Hepatocyte (in vitro differentiated cells): ENCODE measurements around the gene SETD6. TPM values are rescaled to one million over a fixed set of nuclear protein-coding genes. Genes with fewer than 3 reads are reported as not detected.

ENCODE experiments used
- DNase-seq: peaks from one replicate; pipeline ENCODE4 v3.0.0-alpha.2; 2016; ENCODE audit warnings: low spot score
- H2AFZ ChIP-seq: fragments of 200-600 bp; sonication (generic); 2 replicates; pipeline ENCODE4 v1.6.0; 2016; ENCODE audit warnings: antibody characterized with exemption, mild to moderate bottlenecking
- H3K27ac ChIP-seq: fragments of 200-600 bp; sonication (generic); 2 replicates; pipeline ENCODE4 v1.5.1; 2016; ENCODE audit warnings: mild to moderate bottlenecking
- H3K27me3 ChIP-seq: fragments of 200-600 bp; sonication (generic); 2 replicates; pipeline ENCODE4 v1.6.1; 2016
- H3K36me3 ChIP-seq: fragments of 200-600 bp; sonication (generic); replicated peaks from 2 replicates; pipeline ENCODE4 v1.5.1; 2016; ENCODE audit warnings: low read depth; ENCODE audit not compliant: insufficient read depth
- H3K4me1 ChIP-seq: fragments of 200-600 bp; sonication (generic); 2 replicates; pipeline ENCODE4 v1.5.1; 2016; ENCODE audit warnings: mild to moderate bottlenecking, moderate library complexity; ENCODE audit not compliant: insufficient read depth
- H3K4me2 ChIP-seq: fragments of 200-600 bp; sonication (generic); 2 replicates; pipeline ENCODE4 v1.6.0; 2016
- H3K4me3 ChIP-seq: fragments of 200-600 bp; sonication (generic); 2 replicates; pipeline ENCODE4 v1.5.1; 2016; ENCODE audit warnings: mild to moderate bottlenecking
- H3K79me2 ChIP-seq: fragments of 200-600 bp; sonication (generic); 2 replicates; pipeline ENCODE4 v1.6.0; 2017; ENCODE audit warnings: mild to moderate bottlenecking
- H3K9me2 ChIP-seq: fragments of 200-600 bp; sonication (generic); replicated peaks from 2 replicates; pipeline ENCODE4 v1.6.0; 2017; ENCODE audit warnings: mild to moderate bottlenecking; ENCODE audit not compliant: insufficient read depth
- H3K9me3 ChIP-seq: fragments of 200-600 bp; sonication (generic); 2 replicates; pipeline ENCODE4 v1.5.1; 2016; ENCODE audit warnings: low read depth, mild to moderate bottlenecking
- H4K20me1 ChIP-seq: fragments of 200-600 bp; sonication (generic); 2 replicates; pipeline ENCODE4 v1.6.0; 2016; ENCODE audit warnings: mild to moderate bottlenecking; ENCODE audit not compliant: insufficient read depth, poor library complexity, severe bottlenecking
- CTCF ChIP-seq: fragments of 200-600 bp; sonication (generic); IDR thresholded peaks from 2 replicates; pipeline ENCODE4 v1.5.1; 2016; ENCODE audit warnings: antibody characterized with exemption, mild to moderate bottlenecking; ENCODE audit not compliant: poor library complexity
- EZH2 ChIP-seq: fragments of 200-600 bp; sonication (generic); IDR thresholded peaks from 2 replicates; pipeline ENCODE4 v1.6.1; 2016; ENCODE audit warnings: antibody characterized with exemption, mild to moderate bottlenecking, borderline replicate concordance
- EZH2phosphoT487 ChIP-seq: fragments of 200-600 bp; sonication (generic); IDR thresholded peaks from one replicate; pipeline ENCODE4 v1.6.1; 2018; ENCODE audit warnings: antibody characterized with exemption, mild to moderate bottlenecking, low read depth, moderate library complexity; ENCODE audit not compliant: unreplicated experiment, severe bottlenecking
- WGBS: methylation state at CpG from one replicate; pipeline ENCODE4 v1.1.6; 2016; ENCODE audit warnings: low lambda C conversion rate; ENCODE audit errors: missing lambda C conversion rate; 5-methylcytosine and 5-hydroxymethylcytosine counted together
- polyA plus RNA-seq: library from polyadenylated mRNA; unstranded; fragments of >200 nt; fragmentation: Nextera tagmentation; extraction: Ambion mirVana; gene quantifications from 2 replicates; pipeline ENCODE4 v1.2.1, GENCODE V29; 2016
- total RNA-seq: library from RNA; depleted of rRNA; stranded (reverse); fragments of >200 nt; gene quantifications from 2 replicates; pipeline ENCODE4 v1.2.3, GENCODE V29; 2014

Gene SETD6
- total and polyA plus RNA-seq, 2 experiments from 2014 or later: 9.7 to 11.4 TPM

- H4K20me1 ChIP-seq: no peaks in the 10 kb centered on the region
These were observed 7.9 kb upstream of the SETD6 start for GRCh38 chr16:58507195-58507962.

GRCh38 chr16:58507963-58508670 lies 7.2 kb upstream of the SETD6 start:
- DNase-seq: no peak
- no peaks in the 10 kb centered on the region for H3K9me2 ChIP-seq
- no peaks in the 10 kb centered on the region for H3K27me3 ChIP-seq
- 94% methylated on average over 14 of the region's 14 CpGs for WGBS
- H3K4me2 ChIP-seq: no peak overlapping the region
- no peak overlapping the region for H2AFZ ChIP-seq
- H3K36me3 ChIP-seq: no peaks in the 10 kb centered on the region
- no peaks in the 10 kb centered on the region for H3K4me1 ChIP-seq
- TF ChIP-seq EZH2: no peak
- TF ChIP-seq EZH2phosphoT487: no peak
- no peak for TF ChIP-seq CTCF
- H3K4me3 ChIP-seq: no peak overlapping the region
- no peaks in the 10 kb centered on the region for H4K20me1 ChIP-seq
- no peak overlapping the region for H3K27ac ChIP-seq
- H3K9me3 ChIP-seq: no peaks in the 10 kb centered on the region
- no peaks in the 10 kb centered on the region for H3K79me2 ChIP-seq

More at GRCh38 chr16:58507195-58507962, 7.9 kb upstream of the SETD6 start:
- TF ChIP-seq CTCF (no peak), EZH2 (no peak), EZH2phosphoT487 (no peak)
- H3K9me3 ChIP-seq: no peaks in the 10 kb centered on the region
- no peaks in the 10 kb centered on the region for H3K36me3 ChIP-seq
- no peaks in the 10 kb centered on the region for H3K79me2 ChIP-seq
- no peak for DNase-seq
- no peaks in the 10 kb centered on the region for H3K9me2 ChIP-seq
- no peak overlapping the region for H3K4me2 ChIP-seq
- H2AFZ ChIP-seq: no peak overlapping the region
- 83% methylated on average over 15 of the region's 15 CpGs for WGBS
- no peaks in the 10 kb centered on the region for H3K4me1 ChIP-seq
- H3K27ac ChIP-seq: no peak overlapping the region
- H3K27me3 ChIP-seq: no peaks in the 10 kb centered on the region
- H3K4me3 ChIP-seq: no peak overlapping the region

- H3K4me2 ChIP-seq: no peak overlapping the region
- H3K79me2 ChIP-seq: no peaks in the 10 kb centered on the region
- H2AFZ ChIP-seq: no peak overlapping the region
- no peaks in the 10 kb centered on the region for H3K9me2 ChIP-seq
- H3K27me3 ChIP-seq: no peaks in the 10 kb centered on the region
- no peaks in the 10 kb centered on the region for H4K20me1 ChIP-seq
- no peak for DNase-seq
- H3K36me3 ChIP-seq: no peaks in the 10 kb centered on the region
- no peak overlapping the region for H3K27ac ChIP-seq
- no peaks in the 10 kb centered on the region for H3K9me3 ChIP-seq
- WGBS: 77% methylated on average over 5 of the region's 5 CpGs
- H3K4me3 ChIP-seq: no peak overlapping the region
- peaks cover under 1% of the 10 kb centered on the region for H3K4me1 ChIP-seq
- no peak for TF ChIP-seq EZH2
- no peak for TF ChIP-seq EZH2phosphoT487
- no peak for TF ChIP-seq CTCF
These were observed 6.6 kb upstream of the SETD6 start for GRCh38 chr16:58508671-58509251.
